ENCODE results near the gene SYNRG.

SYNRG gene

DNA sequence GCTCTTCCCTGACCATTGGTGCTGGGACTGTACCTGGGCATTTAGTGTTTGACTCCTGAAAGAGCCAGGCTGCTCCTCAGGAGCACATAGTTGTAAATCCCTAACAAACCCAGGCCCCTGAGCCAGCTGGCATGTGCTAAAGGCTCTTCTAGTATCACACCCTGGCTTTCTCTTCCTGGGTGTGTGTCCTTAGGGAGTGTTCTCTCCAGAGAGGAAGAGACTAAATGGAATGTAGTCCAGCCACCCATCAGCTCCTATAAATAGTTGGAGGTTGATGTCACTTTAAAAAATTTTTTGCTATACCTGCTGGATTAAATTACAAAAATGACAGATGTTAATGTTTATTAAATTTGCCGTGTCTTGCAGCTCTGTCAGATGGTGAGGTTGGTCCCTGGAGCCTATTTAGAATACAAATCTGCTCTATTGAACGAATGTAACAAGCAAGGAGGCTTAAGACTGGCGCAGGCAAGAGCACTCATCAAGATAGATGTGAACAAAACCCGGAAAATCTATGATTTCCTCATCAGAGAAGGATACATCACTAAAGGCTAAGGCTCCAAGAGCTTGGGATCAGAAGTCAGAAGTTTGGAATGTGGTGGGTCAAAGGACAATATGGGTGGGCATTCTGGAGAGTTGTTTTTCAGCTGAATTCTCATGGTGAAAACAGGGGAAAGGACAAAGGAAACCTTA lies 132.6 kb downstream of the SYNRG start:
- DNase-seq (ENCODE audit: low read depth), result no peak

DNA sequence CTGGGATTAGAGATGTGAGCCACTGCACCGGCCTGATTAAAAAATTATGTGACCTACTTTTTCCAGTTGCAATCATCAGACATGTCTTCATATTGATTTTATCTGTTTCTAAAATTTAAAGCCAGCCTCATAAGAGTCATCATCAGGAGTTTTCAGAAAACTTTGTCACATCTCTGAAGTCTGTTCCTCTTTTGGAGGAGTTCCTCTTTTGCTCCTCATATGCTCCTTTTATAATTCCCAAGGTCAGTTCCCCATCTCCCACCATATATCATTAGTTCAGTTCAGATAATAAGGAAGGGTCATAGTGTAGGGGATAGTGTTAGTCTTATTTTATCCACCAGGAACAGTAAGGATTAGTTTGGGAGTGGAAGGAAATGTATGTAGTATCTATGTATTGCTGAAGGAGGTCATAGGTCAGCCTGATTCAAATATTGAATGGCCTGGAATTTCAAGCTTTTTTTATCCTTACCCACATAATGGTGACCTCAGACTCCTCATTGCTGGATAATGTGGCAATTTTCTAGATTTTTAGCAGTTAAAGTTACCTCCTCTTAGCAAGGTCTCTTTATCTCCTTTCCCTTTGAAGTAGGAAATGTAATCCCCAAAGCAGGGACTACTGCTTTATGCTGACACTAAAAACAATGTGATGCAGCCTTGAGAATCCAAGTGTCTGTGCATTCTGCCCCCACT lies 133.3 kb downstream of the SYNRG start:
- no peak for DNase-seq (ENCODE audit: low read depth)

DNA sequence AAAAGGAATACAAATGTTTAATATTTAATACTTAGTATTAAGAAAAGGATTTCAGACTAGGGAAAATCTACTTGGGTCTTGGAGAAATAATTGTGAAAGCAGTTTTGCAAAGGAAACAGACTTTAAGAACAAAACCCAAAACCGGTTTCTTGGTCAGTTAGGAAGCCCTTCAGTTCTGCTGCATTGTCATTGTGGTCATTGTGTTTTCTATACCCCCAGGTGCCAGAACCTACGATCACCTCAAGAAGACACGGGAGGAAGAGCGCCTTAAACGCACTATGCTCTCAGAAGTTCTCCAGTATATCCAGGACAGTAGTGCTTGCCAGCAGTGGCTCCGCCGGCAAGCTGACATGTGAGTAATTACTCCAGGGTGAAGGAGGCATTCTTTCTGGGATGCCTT lies 139.0 kb downstream of the SYNRG start:
- DNase-seq (ENCODE audit: low read depth), result no peak

DNA sequence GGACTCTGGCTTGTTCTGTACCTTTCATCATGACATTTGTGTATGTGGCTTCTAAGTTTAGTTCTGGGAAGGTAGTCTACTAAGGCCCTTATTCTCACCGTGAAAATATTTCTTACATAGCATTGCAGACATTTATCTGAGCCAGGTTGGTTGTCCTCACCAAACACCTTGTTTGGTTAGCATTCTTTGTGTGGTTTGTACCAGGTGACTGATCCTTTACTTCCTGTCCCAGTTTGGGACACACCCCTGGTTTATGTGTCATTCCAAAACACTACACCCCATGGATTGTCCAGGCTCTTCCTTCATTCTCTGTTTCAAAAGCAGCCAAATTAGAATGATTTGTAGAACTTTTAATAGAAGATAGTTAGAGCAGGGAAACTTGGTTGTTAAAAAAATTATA lies 142.7 kb downstream of the SYNRG start:
- DNase-seq (ENCODE audit: low read depth), result no peak

DNA sequence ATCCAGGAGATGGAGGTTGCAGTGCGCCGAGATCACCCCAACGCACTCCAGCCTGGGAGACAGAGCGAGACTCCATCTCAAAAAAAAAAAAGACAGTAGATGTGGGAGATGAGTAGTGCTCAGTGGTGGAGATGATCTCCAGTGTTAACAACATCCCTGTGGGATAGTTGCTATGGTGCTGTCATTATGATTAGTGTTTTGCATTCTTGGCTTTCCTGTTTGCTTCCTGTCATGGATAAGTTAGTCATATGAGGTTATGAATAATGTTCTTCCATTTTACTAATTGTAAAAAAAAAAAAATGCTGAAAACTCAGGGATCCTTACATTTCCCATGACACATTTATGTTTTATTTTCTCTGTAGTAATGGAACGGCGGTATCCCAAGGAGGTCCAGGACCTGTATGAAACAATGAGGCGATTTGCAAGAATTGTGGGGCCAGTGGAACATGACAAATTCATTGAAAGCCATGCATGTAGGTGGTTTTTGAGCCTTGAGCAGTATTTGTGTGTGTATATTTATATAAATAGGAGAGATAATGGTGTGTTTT lies 144.1 kb downstream of the SYNRG start:
- DNase-seq (ENCODE audit: low read depth), result no peak

Measured in activated T-cell treated with anti-CD3 and anti-CD28 coated beads for 24 hours (primary cell).